HK-2 (cell line): ENCODE results near the gene MYO5C.

Experiments used
- DNase-seq: peaks from one replicate; pipeline ENCODE4 v3.0.0-alpha.2; 2018; ENCODE audit not compliant: unreplicated experiment

The MYO5C gene

DNA sequence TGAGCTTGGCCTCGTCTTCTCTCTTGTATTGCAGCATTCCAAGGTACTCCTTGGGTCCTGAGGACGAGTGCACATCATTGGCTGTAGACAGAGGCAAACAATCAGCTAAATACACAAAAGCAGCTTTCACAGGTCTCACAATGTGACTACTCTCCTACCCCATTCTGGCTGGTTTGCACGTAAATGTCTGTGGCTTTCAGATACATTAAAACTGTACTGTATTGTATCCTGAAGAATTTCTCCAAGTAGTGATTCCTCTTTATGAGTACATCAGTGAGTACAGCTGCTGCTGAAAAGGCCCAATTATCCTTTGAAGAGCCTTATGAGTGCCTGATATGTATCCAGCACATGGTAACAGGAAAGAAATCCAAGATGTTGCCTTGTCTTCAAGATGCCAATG is 82.4 kb downstream of the MYO5C start:
- DNase-seq: no peak

DNA sequence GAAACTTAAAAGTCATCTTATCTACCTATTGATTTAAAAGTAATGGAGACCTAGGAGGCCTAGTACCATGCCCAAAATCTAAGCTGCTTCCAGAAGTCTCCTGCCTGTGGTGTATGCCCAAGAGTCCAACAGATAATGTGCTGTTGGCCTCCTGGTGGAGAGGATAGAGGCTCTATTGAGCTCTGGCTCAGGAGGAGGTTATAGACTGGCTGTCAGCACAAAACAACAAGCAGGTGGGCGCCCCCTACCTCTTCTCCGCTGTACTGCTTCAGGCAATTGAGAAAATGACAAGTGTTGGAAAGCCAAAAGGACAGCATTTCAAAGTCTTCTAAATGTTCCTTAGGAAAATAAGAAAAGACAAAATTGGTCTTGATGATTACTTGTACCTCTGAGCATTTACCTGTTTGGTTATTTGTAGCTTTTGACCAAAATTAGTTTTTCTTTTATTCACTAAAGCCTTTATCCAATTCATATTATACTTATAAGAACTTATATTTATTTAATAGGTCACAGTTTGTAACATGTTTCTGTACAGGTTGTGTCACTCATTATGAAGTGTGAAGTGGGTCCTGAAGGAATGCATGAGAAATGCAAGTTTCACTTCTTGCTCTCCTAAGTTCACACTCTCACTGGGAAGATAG is 87.2 kb downstream of the MYO5C start:
- DNase-seq: peak; percentile 33

GRCh38 chr15:52207191-52207590 is 88.4 kb downstream of the MYO5C start:
- no peak for DNase-seq

DNA sequence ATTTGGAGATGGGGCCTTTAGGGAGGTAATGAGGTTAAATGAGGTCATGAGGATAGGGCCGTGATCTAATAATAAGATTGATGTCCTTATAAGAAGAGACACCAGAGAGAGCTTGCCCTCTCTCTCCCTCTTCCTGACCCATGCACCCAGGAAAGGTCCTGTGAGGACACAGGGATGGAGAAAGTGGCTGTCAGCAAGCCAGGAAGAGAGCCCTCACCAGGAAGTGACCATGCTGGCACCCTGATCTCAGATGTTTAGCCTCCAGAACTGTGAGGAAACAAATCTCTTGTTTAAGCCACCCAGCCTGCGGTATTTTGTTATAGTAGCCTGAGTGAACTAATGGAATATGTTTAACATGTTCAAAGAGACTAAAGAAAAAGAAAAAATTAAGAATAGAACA is 89.2 kb downstream of the MYO5C start:
- no peak for DNase-seq

- no peak for DNase-seq
Observed at GRCh38 chr15:52204657-52205056, 90.9 kb downstream of the MYO5C start.

- no peak for DNase-seq
Observed at GRCh38 chr15:52200831-52201365, 94.7 kb downstream of the MYO5C start.

DNA sequence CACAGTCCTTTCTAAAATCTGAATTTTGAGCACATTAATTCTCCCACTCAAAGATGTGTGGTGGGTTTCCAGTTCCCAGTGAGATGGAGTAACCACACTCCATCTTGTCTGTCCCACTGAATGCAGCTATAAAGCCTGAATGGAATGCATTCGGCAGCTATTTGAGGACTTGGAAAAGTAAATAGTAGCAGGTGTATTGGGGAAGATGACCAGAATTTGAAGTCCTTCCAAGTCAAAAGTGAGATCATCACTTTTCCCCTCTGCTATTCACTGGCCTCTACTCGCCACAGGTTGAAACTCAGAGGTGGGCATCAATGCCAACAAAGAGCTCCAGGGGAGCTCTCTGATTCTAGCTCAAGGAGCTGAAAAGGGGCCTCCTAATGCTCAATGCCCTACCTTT is 96.3 kb downstream of the MYO5C start:
- no peak for DNase-seq

DNA sequence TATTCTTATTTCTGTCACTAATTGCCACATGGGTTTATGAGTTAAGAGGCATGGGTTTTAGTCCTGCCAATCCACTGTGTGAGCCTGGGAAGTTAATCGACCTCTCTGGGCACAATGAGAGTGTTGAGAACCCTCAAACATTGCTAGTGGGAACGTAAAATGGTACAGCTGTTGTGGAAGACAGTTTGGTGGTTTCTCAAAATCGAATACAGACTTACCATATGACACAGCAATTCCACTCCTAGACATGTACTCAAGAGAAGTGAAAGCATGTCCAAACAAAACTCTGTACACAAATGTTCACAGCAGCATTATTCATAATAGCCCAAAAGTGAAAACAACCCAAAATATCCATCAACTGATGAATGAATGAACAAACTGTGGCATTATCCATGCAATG is 98.7 kb downstream of the MYO5C start:
- DNase-seq: no peak

DNA sequence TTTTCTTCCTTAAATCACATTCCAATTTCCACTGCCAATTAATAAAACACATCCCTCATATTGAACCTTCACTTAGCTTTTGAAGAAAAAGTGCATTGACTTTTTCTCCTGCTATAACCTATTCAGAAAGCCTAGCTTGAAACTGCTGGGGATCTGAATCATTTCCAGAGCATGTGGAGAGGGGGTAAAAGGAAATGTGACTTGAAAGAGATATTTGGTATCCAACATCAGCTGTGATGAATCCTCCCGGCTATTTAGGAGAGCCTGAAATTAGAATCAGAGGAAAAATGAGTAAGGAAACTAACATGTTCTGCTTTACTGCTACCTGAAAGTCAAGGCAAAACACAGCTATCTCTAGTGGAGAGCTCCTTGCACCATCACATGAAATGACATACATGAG is 101.8 kb downstream of the MYO5C start:
- DNase-seq: no peak

- DNase-seq: no peak
Observed at GRCh38 chr15:52193321-52193720, 102.3 kb downstream of the MYO5C start.

- DNase-seq: no peak
Observed at GRCh38 chr15:52191207-52191606, 104.4 kb downstream of the MYO5C start, which contains the start of gene GNB5. GNB5 (minus strand) TSS chr15:52191392; CDS start chr15:52184676, 6,716 bp downstream.

- no peak for DNase-seq
Observed at GRCh38 chr15:52186651-52187486, 108.7 kb downstream of the MYO5C start.

DNA sequence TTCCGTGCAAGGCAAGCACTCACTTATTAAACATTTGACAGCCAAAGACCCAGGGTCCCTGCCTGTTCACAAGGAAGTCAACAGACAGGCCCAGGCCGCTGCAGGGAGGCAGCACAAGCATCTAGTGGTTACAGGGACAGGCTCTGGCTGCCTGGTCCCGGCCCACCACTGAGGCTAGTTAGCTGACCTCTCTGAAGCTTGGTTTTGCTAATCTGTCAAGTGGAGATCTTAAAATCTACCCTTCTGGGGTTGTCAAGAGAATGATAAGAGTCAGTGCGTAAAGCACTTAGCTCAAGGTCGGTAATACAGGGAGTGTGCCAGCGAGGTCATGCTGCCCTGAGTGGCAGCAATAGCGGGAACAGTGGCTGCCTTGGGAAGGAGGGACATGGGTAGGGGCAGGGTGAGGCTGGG is 110.4 kb downstream of the MYO5C start:
- no peak for DNase-seq

DNA sequence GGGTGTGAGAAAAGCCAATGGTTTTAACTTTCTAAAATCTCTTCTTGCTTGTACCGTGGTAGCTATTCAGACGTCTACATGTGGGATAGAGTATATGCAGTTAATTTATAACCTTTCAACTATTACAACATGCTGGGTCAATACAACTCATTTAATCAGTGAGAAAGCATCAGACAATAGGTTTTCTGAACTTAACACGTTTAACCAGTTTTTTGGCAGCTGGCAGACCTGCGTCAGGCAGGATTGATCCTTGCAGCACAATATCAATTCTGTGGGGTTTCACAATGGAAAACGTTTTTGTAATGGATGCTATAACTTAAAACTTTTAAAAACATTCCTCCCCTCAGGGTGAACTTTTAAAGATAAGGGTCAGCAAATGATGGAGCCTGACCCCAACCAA is 110.9 kb downstream of the MYO5C start:
- DNase-seq: no peak

- DNase-seq: no peak
Observed at GRCh38 chr15:52183562-52184173, 111.9 kb downstream of the MYO5C start.

DNA sequence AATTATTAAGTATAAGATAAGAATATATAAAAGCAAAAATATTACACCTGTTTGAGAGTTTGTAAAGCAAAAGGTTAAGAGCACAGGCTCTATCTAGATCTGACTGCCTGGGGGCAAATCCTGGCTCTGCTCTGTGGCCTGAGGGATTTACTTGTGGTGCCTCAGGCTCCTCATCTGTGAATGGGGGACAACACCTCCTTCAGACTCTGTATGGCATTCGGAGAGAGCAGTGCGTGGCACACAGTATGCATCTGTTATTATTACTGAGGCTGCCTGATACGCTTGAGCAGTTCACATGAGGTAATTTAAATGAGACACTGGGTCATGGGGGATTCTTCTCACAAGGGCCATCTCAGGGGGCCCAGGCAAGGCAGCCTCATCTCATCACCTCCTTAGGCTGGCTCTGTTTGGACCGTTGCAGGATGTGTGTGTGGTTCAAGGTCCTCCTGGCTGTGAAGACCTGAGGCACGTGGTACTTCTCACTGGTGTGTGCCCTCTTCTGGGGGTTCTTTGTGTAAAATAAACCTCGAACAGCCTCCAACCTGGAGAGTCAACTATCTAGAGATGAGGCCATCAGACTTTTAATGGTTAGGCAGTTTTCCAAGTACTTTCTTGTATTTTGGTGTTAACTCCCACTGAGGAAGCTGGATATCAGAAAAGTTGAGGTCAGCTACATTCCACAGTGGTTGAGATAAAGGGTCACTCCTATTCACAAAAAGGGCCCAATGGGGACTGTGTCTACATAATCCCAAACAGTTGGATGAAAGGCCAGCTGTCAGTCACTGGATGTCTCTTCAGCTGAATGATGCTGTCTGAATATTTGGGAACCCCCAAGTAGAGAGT is 113.4 kb downstream of the MYO5C start:
- DNase-seq: no peak

DNA sequence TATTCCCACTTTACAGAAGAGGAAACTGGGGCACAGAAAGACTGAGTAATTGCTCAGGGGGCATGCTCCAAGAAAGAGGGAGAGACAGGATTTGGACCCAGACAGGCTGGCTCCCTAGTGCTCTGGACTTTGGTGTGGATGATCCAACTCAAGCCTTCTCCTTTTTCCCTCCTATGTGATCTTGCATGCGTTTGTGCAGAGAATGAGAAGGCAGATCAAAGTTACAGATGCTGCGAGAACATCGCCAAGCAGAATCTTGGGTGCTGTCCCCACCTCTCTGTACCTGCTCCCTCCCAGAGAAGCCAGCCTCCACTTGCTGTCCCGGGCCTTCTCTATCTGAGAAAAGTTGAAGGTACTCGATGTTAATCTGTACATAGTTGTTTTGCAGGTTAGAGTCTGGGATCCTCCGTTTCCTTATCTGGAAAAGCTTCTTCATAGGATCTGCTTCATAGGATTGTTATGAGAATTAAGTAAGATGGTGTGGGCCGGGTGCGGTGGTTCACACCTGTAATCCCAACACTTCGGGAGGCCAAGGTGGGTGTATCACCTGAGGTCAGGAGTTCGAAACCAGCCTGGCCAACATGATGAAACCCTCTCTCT is 114.7 kb downstream of the MYO5C start:
- no peak for DNase-seq

DNA sequence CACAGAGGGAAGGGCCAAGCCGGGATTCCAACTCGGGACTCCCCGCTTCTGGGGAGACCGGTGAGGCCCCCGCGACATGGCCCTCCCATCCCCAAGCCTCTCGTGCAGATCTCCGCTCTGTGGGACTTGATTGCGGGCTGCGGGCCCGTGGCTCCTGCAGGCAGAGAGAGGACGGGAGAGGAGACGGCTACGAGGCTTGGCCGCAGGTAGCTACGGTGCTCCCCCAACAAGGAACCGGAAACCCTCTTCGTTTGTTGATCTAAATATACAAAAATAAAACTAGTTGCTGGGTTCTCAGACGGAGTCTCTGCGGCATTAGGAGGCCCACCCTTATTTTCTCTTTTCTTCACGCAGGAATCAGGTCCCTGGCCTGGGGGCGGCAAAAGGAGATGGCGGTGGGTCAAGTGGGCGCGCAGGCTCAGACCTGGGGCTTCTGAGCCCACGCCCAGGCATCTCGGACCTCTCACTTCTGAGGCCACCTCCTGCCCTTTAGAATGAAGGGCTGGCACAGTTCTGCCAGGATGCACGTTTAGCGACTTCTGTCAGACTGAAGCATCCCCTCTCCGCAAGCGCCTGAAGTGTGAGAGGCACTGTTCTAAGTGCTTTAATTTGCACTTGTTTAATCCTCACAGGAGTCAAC is 115.3 kb downstream of the MYO5C start:
- DNase-seq: no peak

DNA sequence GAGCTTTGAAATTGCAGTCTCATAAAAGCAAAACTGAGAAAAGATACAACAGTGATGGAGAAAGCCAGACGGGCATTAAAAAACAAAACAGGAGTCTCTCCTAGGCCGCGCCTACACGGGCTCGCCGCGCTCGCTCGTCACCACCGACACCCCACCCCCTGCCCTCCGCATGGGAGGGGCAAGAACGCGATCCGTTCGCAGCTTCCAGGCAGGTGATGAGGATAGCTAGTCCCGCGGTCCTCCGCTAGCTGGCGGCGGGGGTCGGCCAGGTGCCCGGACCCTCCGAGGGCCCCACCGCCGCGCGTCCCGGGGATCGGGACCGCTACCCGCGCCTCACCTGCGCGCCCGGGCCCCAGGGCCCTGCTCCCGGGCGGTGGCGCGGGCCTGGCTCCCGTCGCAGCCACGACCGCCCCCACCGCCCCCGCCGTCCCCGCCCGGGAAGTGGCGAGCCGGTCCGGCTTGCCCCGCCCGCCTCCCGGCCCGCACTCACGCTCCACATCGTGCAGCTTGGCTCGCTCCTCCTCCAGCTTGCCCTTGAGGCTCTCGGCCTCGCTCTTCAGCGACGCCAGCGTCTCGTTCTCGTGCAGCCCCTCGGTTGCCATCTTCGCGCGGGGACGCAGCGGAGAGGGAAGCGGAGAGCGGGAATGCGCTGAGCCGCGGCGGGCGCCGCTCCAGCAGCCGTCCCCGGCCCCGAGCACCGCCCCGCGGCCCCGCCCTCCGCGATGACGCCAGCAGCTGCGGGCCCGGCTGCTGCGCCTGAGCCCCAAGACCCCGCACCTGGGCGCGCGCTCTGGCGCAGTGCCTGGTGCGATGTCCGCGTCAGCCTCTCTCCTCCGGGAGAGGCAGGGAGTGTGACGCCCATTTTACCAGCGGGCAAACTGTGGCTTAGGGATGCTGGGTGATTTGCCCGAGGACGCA is 116.1 kb downstream of the MYO5C start:
- DNase-seq: peak; percentile 64

- no peak for DNase-seq
Observed at GRCh38 chr15:52178765-52179164, 116.8 kb downstream of the MYO5C start.
